Breast epithelium (tissue), 4 donors: ENCODE measurements around the gene PRKG1. TPM values are rescaled to one million over a fixed set of nuclear protein-coding genes. Genes with fewer than 3 reads are reported as not detected.

Experiments used
- DNase-seq, 2 donors: peaks; one replicate each; pipeline ENCODE4 v3.0.0-alpha.2; 2019; ENCODE audit warnings: low spot score in 2 of 2
- H3K27ac ChIP-seq, 2 donors: fragments of 200-600 bp; sonication (generic) in 1 of 2; one replicate each; pipeline ENCODE4 v1.5.1; 2016 to 2019; ENCODE audit warnings: mild to moderate bottlenecking in 1 of 2
- H3K27me3 ChIP-seq, 2 donors: fragments of 200-600 bp; sonication (generic) in 1 of 2; one replicate each; pipeline versions ENCODE4 v1.5.1 to v1.6.0; 2017 to 2019; ENCODE audit warnings: control low read depth in 1 of 2, mild to moderate bottlenecking in 1 of 2
- H3K36me3 ChIP-seq: fragments of 200-600 bp; one replicate; pipeline ENCODE4 v1.5.1; 2019
- H3K4me1 ChIP-seq, 2 donors: fragments of 200-600 bp; sonication (generic); one replicate each; pipeline ENCODE4 v1.5.1; 2016 to 2019; ENCODE audit warnings: control low read depth in 1 of 2
- H3K4me3 ChIP-seq, 3 donors: fragments of 200-600 bp; sonication (generic); 1 replicate in 2 of 3; 2 replicates in 1 of 3; pipeline ENCODE4 v1.5.1; 2016 to 2019; ENCODE audit warnings: mild to moderate bottlenecking in 3 of 3, moderate library complexity in 2 of 3
- H3K9me3 ChIP-seq, 2 donors: fragments of 200-600 bp; sonication (generic) in 1 of 2; one replicate each; pipeline ENCODE4 v1.5.1; 2016 to 2019; ENCODE audit warnings: control low read depth in 1 of 2
- CTCF ChIP-seq, 3 donors: fragments of 450-650 bp; IDR thresholded peaks; one replicate each; pipeline ENCODE4 v1.5.1; 2016 to 2017; ENCODE audit warnings: antibody characterized with exemption in 3 of 3, mild to moderate bottlenecking in 3 of 3, moderate library complexity in 3 of 3
- POLR2A ChIP-seq: fragments of 450-650 bp; IDR thresholded peaks from one replicate; pipeline ENCODE4 v1.6.1; 2016; ENCODE audit warnings: antibody characterized with exemption, mild to moderate bottlenecking, moderate library complexity
- POLR2AphosphoS5 ChIP-seq, 3 donors: sonication (generic); formaldehyde crosslinking; IDR thresholded peaks; one replicate each; pipeline ENCODE4 v1.6.1; 2017; ENCODE audit warnings: antibody characterized with exemption in 3 of 3
- intact Hi-C: fragments of 100-400 bp; cut with DNase I; formaldehyde crosslinking; loops from one replicate; pipeline ENCODE4 v1.15.1; 2023; ENCODE audit warnings: low total_unique reads
- total RNA-seq, 3 donors: library from RNA; depleted of rRNA; stranded (reverse); fragments of >200 nt; gene quantifications; one replicate each; pipeline ENCODE4 v1.1.0, GENCODE V29; 2016

PRKG1 gene
- total RNA-seq, 3 donors from 2014 or later = 10.9 to 36.9 (median 19.7) TPM

GRCh38 chr10:51321980-51322379, 247.7 kb downstream of the PRKG1 start:
- no peak for TF ChIP-seq POLR2AphosphoS5 (IDR thresholded peaks at IDR 0.05)
- TF ChIP-seq POLR2A = no peak
- TF ChIP-seq CTCF (IDR thresholded peaks at IDR 0.05) = no peak
- Histone ChIP-seq H3K4me1 (no peaks in the 10 kb centered on the region), H3K9me3 (no peaks in the 10 kb centered on the region), H3K36me3 (no peaks in the 10 kb centered on the region), H3K27me3 (no peaks in the 10 kb centered on the region), H3K27ac (no peak overlapping the region), H3K4me3 (no peak overlapping the region)
- DNase-seq = no peak
- intact Hi-C loops = no loop called here

- no peak overlapping the region for H3K4me3 ChIP-seq
- H3K4me1 ChIP-seq = no peaks in the 10 kb centered on the region
- H3K9me3 ChIP-seq = no peaks in the 10 kb centered on the region
- no peak for DNase-seq
- H3K36me3 ChIP-seq = no peaks in the 10 kb centered on the region
- H3K27me3 ChIP-seq = no peaks in the 10 kb centered on the region
- intact Hi-C loops = no loop called here
- TF ChIP-seq POLR2AphosphoS5 (IDR thresholded peaks at IDR 0.05) (no peak), CTCF (IDR thresholded peaks at IDR 0.05) (no peak), POLR2A (no peak)
- H3K27ac ChIP-seq = no peak overlapping the region
These were observed 251.4 kb downstream of the PRKG1 start for GRCh38 chr10:51325649-51326048.

- intact Hi-C loops = no loop called here
- no peak overlapping the region for H3K4me3 ChIP-seq
- H3K4me1 ChIP-seq = no peaks in the 10 kb centered on the region
- H3K27ac ChIP-seq = no peak overlapping the region
- no peak for DNase-seq
- no peaks in the 10 kb centered on the region for H3K9me3 ChIP-seq
- H3K36me3 ChIP-seq = no peaks in the 10 kb centered on the region
- TF ChIP-seq CTCF (IDR thresholded peaks at IDR 0.05) = no peak
- TF ChIP-seq POLR2AphosphoS5 (IDR thresholded peaks at IDR 0.05) = no peak
- TF ChIP-seq POLR2A = no peak
- H3K27me3 ChIP-seq = no peaks in the 10 kb centered on the region
These were observed 251.9 kb downstream of the PRKG1 start for GRCh38 chr10:51326174-51326573.

GRCh38 chr10:51327432-51327831, 253.1 kb downstream of the PRKG1 start:
- DNase-seq = no peak
- H3K36me3 ChIP-seq = no peaks in the 10 kb centered on the region
- H3K4me3 ChIP-seq = no peak overlapping the region
- H3K9me3 ChIP-seq = no peaks in the 10 kb centered on the region
- intact Hi-C loops = no loop called here
- H3K27me3 ChIP-seq = no peaks in the 10 kb centered on the region
- H3K4me1 ChIP-seq = no peaks in the 10 kb centered on the region
- no peak overlapping the region for H3K27ac ChIP-seq
- TF ChIP-seq POLR2A = no peak
- no peak for TF ChIP-seq POLR2AphosphoS5 (IDR thresholded peaks at IDR 0.05)
- no peak for TF ChIP-seq CTCF (IDR thresholded peaks at IDR 0.05)

GRCh38 chr10:51340366-51340765, 266.1 kb downstream of the PRKG1 start:
- no peak overlapping the region for H3K4me3 ChIP-seq
- no peak for DNase-seq
- H3K9me3 ChIP-seq = no peaks in the 10 kb centered on the region
- H3K27ac ChIP-seq = no peak overlapping the region
- no peaks in the 10 kb centered on the region for H3K36me3 ChIP-seq
- no peaks in the 10 kb centered on the region for H3K27me3 ChIP-seq
- intact Hi-C loops = no loop called here
- TF ChIP-seq CTCF (IDR thresholded peaks at IDR 0.05) (no peak), POLR2A (no peak), POLR2AphosphoS5 (IDR thresholded peaks at IDR 0.05) (no peak)
- H3K4me1 ChIP-seq = no peaks in the 10 kb centered on the region
